HFF-Myc (cell line): ENCODE measurements around the gene CFAP77.

ENCODE experiments used
- DNase-seq: peaks from one replicate; pipeline ENCODE4 v3.0.0-alpha.2; 2011; ENCODE audit warnings: low read depth; ENCODE audit errors: extremely low read depth
- H3K4me3 ChIP-seq: replicated peaks from 2 replicates; pipeline ENCODE4 v1.5.1; 2011; ENCODE audit warnings: low read depth, mild to moderate bottlenecking, control low read depth, low read length
- CTCF ChIP-seq: IDR thresholded peaks from 2 replicates; pipeline ENCODE4 v1.5.1; 2012; ENCODE audit warnings: mild to moderate bottlenecking, low read depth, low read length, control low read depth; ENCODE audit errors: missing control alignments

CFAP77 gene

GRCh38 chr9:132554755-132555154 is 144.7 kb downstream of the CFAP77 start:
- no peak for DNase-seq
- H3K4me3 ChIP-seq: no peak overlapping the region
- TF ChIP-seq CTCF: no peak

- TF ChIP-seq CTCF: no peak
- H3K4me3 ChIP-seq: no peak overlapping the region
- no peak for DNase-seq
Observed at GRCh38 chr9:132555528-132555927, 145.5 kb downstream of the CFAP77 start.

- TF ChIP-seq CTCF: no peak
- DNase-seq: no peak
- no peak overlapping the region for H3K4me3 ChIP-seq
Observed at GRCh38 chr9:132556235-132556634, 146.2 kb downstream of the CFAP77 start.

GRCh38 chr9:132556714-132557113 is 146.7 kb downstream of the CFAP77 start:
- no peak for DNase-seq
- no peak overlapping the region for H3K4me3 ChIP-seq
- no peak for TF ChIP-seq CTCF

- H3K4me3 ChIP-seq: no peak overlapping the region
- no peak for DNase-seq
Observed at GRCh38 chr9:132557159-132557558, 147.1 kb downstream of the CFAP77 start.

GRCh38 chr9:132559711-132560110 is 149.7 kb downstream of the CFAP77 start:
- no peak for TF ChIP-seq CTCF
- no peak overlapping the region for H3K4me3 ChIP-seq
- no peak for DNase-seq

More at GRCh38 chr9:132557159-132557558, 147.1 kb downstream of the CFAP77 start:
- no peak for TF ChIP-seq CTCF

GRCh38 chr9:132560616-132561202 is 150.7 kb downstream of the CFAP77 start:
- no peak overlapping the region for H3K4me3 ChIP-seq
- TF ChIP-seq CTCF: no peak
- DNase-seq: no peak
